ENCODE measurements around the gene CBLC.

The CBLC gene

GRCh38 chr19:44807652-44808462 is 30.2 kb downstream of the CBLC start:
- Histone ChIP-seq H3K27ac (ENCODE audit: low read length) (no peak overlapping the region), H3K79me2 (ENCODE audit: insufficient read depth, low read length) (no peaks in the 10 kb centered on the region), H3K4me2 (ENCODE audit: insufficient read depth, low read length) (no peak overlapping the region), H2AFZ (ENCODE audit: low read depth, low read length) (no peak overlapping the region), H3K4me1 (ENCODE audit: insufficient read depth, low read length) (no peaks in the 10 kb centered on the region), H3K9ac (ENCODE audit: low read depth, low read length) (no peak overlapping the region), H3K9me3 (ENCODE audit: insufficient read depth, low read length, severe bottlenecking) (no peaks in the 10 kb centered on the region), H4K20me1 (ENCODE audit: insufficient read depth, low read length) (0 out of 2 replicates have a peak, but pooled peaks cover 3% of the 10 kb centered on the region), H3K36me3 (ENCODE audit: insufficient read depth, low read length) (no peaks in the 10 kb centered on the region), H3K4me3 (ENCODE audit: low read depth in 1 of 2, low read length in 2 of 2) (no peak overlapping the region), H3K27me3 (ENCODE audit: insufficient read depth, low read length, poor library complexity) (no peaks in the 10 kb centered on the region)
- DNase-seq: no peak
- no peak for ATAC-seq (ENCODE audit: insufficient read depth, low read depth)
- TF ChIP-seq CTCF (IDR thresholded peaks at IDR 0.05; ENCODE audit: borderline replicate concordance, extremely low read depth, low read length, poor library complexity, severe bottlenecking): no peak
- TF ChIP-seq EZH2 (IDR thresholded peaks at IDR 0.05; ENCODE audit: borderline replicate concordance, low read depth, low read length, severe bottlenecking): no peak

- no peaks in the 10 kb centered on the region for H3K79me2 ChIP-seq (ENCODE audit: insufficient read depth, low read length)
- no peak within 1 kb of the TSS for H2AFZ ChIP-seq (ENCODE audit: low read depth, low read length)
- ATAC-seq (ENCODE audit: insufficient read depth, low read depth) (no peak), DNase-seq (no peak)
- no peak within 1 kb of the TSS for H3K9ac ChIP-seq (ENCODE audit: low read depth, low read length)
- no peak within 1 kb of the TSS for H3K27ac ChIP-seq (ENCODE audit: low read length)
- TF ChIP-seq EZH2 (IDR thresholded peaks at IDR 0.05; ENCODE audit: borderline replicate concordance, low read depth, low read length, severe bottlenecking) (no peak), CTCF (IDR thresholded peaks at IDR 0.05; ENCODE audit: borderline replicate concordance, extremely low read depth, low read length, poor library complexity, severe bottlenecking) (no peak)
- no peaks in the 10 kb centered on the region for H3K27me3 ChIP-seq (ENCODE audit: insufficient read depth, low read length, poor library complexity)
- H3K4me1 ChIP-seq (ENCODE audit: insufficient read depth, low read length): no peaks in the 10 kb centered on the region
- no peak within 1 kb of the TSS for H3K4me3 ChIP-seq (ENCODE audit: low read depth in 1 of 2, low read length in 2 of 2)
- H3K4me2 ChIP-seq (ENCODE audit: insufficient read depth, low read length): no peak within 1 kb of the TSS
- H4K20me1 ChIP-seq (ENCODE audit: insufficient read depth, low read length): 0 out of 2 replicates have a peak, but pooled peaks cover 3% of the 10 kb centered on the region
- no peaks in the 10 kb centered on the region for H3K9me3 ChIP-seq (ENCODE audit: insufficient read depth, low read length, severe bottlenecking)
- H3K36me3 ChIP-seq (ENCODE audit: insufficient read depth, low read length): no peaks in the 10 kb centered on the region
These were observed 31.0 kb downstream of the CBLC start, which contains the start of gene BCAM for GRCh38 chr19:44808463-44809371. TSS of gene BCAM (plus strand) at chr19:44809103. CDS start at chr19:44809125, 22 bp downstream.

GRCh38 chr19:44809577-44810233 is 32.0 kb downstream of the CBLC start:
- no peaks in the 10 kb centered on the region for H3K79me2 ChIP-seq (ENCODE audit: insufficient read depth, low read length)
- 0 out of 2 replicates have a peak, but pooled peaks cover 3% of the 10 kb centered on the region for H4K20me1 ChIP-seq (ENCODE audit: insufficient read depth, low read length)
- H2AFZ ChIP-seq (ENCODE audit: low read depth, low read length): no peak overlapping the region
- no peak overlapping the region for H3K9ac ChIP-seq (ENCODE audit: low read depth, low read length)
- ATAC-seq (ENCODE audit: insufficient read depth, low read depth): no peak
- H3K4me3 ChIP-seq (ENCODE audit: low read depth in 1 of 2, low read length in 2 of 2): no peak overlapping the region
- H3K36me3 ChIP-seq (ENCODE audit: insufficient read depth, low read length): no peaks in the 10 kb centered on the region
- no peak overlapping the region for H3K27ac ChIP-seq (ENCODE audit: low read length)
- H3K9me3 ChIP-seq (ENCODE audit: insufficient read depth, low read length, severe bottlenecking): no peaks in the 10 kb centered on the region
- DNase-seq: no peak
- TF ChIP-seq CTCF (IDR thresholded peaks at IDR 0.05; ENCODE audit: borderline replicate concordance, extremely low read depth, low read length, poor library complexity, severe bottlenecking): no peak
- no peak for TF ChIP-seq EZH2 (IDR thresholded peaks at IDR 0.05; ENCODE audit: borderline replicate concordance, low read depth, low read length, severe bottlenecking)
- H3K4me2 ChIP-seq (ENCODE audit: insufficient read depth, low read length): no peak overlapping the region
- no peaks in the 10 kb centered on the region for H3K27me3 ChIP-seq (ENCODE audit: insufficient read depth, low read length, poor library complexity)
- no peaks in the 10 kb centered on the region for H3K4me1 ChIP-seq (ENCODE audit: insufficient read depth, low read length)

All from DND-41 (cell line).